NCI-H1436 treated with DMSO at 0.1 percent for 48 hours (cell line): Measurements from ENCODE around the gene CEBPZOS.
A peak's percentile ranks its signal among the peaks of the same experiment; 100 is the strongest.
"Not testable (repeated sequence)": the region's sequence is repeated elsewhere in the genome, so short reads cannot be mapped to it uniquely, and the experiment has no call there.

Experiments used
- DNase-seq: peaks from one replicate; lab custom pipeline; 2025; lab: John Stamatoyannopoulos, UW

Gene CEBPZOS

DNA sequence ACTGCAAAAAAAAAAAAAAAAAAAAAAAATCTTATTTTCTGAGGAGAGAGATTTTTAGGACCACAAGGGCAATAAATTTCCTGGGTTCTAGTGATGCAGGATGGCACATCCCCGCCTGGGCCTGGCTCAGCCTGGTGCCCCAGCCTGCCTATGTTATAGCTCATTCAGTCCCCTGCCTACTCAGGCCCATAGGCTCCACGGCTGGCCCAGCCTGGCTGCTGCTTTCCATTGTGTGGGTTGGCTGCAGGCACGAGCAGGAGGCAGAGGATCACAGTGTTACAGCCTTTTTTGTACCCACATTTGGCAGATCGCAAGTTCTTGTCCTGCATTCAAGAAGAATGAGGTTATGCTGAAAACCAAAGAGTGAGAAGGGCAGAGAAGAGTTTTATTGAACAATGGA lies 5.0 kb upstream of the CEBPZOS start:
- DNase-seq: no peak

DNA sequence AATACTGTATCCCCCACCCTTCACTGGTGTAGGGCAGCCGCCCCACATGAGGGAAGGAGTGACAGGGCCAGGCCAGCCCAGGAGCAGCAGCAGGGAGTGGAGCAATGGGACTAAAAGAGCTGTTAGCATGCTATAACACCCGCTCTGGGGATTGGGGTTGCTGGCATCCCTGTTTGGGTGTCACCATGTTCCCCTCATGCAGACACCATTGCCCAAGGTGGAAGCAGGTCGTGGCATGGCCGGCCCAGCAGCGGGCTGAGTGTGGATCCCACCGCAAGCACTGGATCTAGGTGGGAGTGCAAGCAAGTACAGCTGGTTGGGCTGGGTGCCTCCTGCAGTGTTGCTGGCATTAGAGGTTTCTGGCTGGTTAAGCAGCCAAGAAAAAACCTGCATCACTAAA lies 4.5 kb upstream of the CEBPZOS start:
- DNase-seq: no peak

- DNase-seq: no peak
Observed at GRCh38 chr2:37192551-37192950, 3.7 kb upstream of the CEBPZOS start.

DNA sequence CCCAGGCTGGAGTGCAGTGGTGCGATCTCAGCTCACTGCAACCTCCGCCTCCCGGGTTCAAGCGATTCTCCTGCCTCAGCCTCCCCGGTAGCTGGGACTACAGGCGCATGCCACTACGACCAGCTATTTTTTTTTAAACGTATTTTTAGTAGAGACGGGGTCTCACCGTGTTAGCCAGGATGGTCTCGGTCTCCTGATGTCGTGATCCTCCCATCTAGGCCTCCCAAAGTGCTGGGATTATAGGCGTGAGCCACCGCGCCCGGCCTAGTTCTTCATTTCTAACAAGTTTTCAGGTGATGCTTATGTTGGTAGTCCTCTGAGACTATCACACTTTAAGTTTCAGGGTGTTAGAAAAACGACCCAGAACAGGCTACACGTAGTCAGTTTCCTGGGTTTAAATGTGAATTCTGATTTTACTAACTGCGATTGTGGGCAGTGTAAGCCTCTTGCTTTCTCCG lies 405 bp upstream of the CEBPZOS start:
- not testable (repeated sequence) for DNase-seq

- no peak for DNase-seq
Observed at GRCh38 chr2:37198681-37199065, 2.4 kb downstream of the CEBPZOS start.

GRCh38 chr2:37201208-37201607 lies 4.9 kb downstream of the CEBPZOS start:
- no peak for DNase-seq

GRCh38 chr2:37201766-37202165 lies 5.5 kb downstream of the CEBPZOS start:
- no peak for DNase-seq

- DNase-seq: no peak
Observed at GRCh38 chr2:37203708-37204107, 7.4 kb downstream of the CEBPZOS start.

DNA sequence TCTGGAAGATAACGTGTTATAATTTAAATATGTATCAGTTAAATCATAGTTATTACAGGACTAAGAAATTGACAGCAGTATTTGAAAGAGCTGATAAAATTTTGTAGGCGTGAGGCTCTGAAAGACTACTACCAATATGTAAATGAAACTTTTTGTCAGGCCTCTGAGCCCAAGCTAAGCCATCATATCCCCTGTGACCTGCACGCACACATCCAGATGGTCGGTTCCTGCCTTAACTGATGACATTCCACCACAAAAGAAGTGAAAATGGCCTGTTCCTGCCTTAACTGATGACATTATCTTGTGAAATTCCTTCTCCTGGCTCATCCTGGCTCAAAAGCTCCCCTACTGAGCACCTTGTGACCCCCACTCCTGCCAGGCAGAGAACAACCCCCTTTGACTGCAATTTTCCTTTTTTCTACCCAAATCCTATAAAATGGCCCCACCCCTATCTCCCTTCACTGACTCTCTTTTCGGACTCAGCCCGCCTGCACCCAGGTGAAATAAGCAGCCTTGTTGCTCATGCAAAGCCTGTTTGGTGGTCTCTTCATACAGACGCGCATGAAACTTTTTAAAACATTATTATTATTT lies 8.9 kb downstream of the CEBPZOS start:
- DNase-seq: not testable (repeated sequence)

GRCh38 chr2:37205689-37206341 lies 9.5 kb downstream of the CEBPZOS start:
- DNase-seq: no peak

DNA sequence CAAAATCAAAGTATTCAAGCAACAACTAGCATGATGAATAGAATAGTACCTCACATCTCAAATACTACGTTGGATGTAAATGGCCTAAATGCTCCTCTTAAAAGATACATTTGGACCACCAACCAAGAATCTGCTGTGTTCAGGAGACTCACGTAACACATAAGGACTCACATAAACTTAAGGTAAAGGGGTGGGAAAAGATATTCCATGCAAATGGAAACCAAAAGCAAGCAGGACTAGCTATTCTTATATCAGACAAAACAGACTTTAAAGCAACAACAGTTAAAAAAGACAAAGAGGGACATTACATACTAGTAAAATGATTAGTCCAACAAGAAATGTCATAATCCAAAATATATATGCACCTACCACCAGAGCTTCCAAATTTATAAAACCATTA lies 10.5 kb downstream of the CEBPZOS start:
- not testable (repeated sequence) for DNase-seq

- DNase-seq: no peak
Observed at GRCh38 chr2:37211212-37211611, 14.9 kb downstream of the CEBPZOS start.

GRCh38 chr2:37211939-37212338 lies 15.6 kb downstream of the CEBPZOS start:
- no peak for DNase-seq

- no peak for DNase-seq
Observed at GRCh38 chr2:37215250-37215649, 19.0 kb downstream of the CEBPZOS start.

DNA sequence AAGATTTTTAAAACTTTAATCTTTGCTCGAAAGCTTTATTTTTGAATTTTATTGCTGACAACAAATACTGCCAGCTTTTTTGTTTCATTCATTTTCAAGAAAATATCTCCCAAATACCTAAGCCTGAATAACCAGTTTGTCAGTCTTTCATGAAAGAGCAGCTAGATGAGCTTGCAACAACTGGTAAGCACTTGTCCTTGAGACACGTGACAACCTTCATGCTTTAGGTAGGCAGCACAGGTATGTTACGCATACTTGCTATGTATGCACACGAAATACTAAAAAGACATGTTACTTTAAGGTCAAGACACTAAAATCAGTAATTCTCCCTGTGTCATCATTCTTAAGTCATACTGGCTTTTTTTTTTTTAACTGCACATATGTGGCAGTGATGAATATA lies 22.8 kb downstream of the CEBPZOS start:
- no peak for DNase-seq

DNA sequence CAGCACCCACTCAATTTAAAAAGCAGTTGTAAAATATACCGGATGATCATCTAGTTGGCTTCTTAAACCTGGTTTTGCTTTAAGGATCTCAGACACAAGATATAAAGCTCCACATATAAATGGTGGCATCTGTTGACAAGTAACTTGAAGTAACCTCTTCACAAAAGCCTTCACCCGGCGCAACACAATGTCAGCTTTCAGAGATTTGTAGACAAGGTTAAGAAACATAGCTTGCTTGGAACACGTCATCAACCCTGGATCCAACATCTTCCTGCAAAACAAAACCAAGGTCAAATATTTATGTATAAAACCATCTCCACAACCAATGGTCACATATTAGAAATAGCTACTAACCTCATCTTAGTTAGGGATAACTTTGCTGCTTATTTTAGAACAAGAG lies 26.8 kb downstream of the CEBPZOS start:
- no peak for DNase-seq

- no peak for DNase-seq
Observed at GRCh38 chr2:37224063-37224462, 27.8 kb downstream of the CEBPZOS start.

DNA sequence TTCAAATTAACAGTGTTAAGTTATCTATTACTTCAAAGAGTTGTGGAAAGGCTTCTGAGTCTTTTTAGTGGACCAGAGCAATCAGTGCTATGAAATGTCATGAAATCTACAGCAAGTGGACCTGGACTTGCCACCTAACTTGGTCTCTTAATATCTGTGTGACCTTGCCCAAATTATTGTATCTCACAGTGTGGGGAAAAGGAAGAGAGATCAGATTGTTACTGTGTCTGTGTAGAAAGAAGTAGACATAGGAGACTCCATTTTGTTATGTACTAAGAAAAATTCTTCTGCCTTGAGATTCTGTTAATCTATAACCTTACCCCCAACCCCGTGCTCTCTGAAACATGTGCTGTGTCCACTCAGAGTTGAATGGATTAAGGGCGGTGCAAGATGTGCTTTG lies 28.8 kb downstream of the CEBPZOS start:
- not testable (repeated sequence) for DNase-seq

DNA sequence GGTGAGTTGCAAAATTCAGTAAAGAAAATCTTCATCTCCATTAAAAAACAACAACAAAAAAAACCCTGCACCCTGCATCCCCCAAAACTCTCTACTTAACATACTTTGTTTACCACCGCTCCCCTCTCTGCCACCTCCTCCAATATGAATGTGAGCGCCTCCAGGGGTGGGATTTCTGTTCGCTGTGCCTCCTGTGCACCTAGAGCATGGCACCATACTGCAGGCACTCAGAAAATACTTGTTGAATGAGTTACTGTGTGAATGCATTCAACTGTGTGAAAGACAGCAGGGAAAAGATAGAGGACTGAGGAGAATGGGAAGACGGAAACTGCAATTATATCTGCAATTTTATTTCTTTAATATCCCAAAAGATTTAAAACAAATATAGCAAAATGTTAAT lies 30.6 kb downstream of the CEBPZOS start:
- no peak for DNase-seq

GRCh38 chr2:37228788-37229187 lies 32.5 kb downstream of the CEBPZOS start:
- DNase-seq: no peak

GRCh38 chr2:37230581-37230980 lies 34.3 kb downstream of the CEBPZOS start:
- DNase-seq: no peak

DNA sequence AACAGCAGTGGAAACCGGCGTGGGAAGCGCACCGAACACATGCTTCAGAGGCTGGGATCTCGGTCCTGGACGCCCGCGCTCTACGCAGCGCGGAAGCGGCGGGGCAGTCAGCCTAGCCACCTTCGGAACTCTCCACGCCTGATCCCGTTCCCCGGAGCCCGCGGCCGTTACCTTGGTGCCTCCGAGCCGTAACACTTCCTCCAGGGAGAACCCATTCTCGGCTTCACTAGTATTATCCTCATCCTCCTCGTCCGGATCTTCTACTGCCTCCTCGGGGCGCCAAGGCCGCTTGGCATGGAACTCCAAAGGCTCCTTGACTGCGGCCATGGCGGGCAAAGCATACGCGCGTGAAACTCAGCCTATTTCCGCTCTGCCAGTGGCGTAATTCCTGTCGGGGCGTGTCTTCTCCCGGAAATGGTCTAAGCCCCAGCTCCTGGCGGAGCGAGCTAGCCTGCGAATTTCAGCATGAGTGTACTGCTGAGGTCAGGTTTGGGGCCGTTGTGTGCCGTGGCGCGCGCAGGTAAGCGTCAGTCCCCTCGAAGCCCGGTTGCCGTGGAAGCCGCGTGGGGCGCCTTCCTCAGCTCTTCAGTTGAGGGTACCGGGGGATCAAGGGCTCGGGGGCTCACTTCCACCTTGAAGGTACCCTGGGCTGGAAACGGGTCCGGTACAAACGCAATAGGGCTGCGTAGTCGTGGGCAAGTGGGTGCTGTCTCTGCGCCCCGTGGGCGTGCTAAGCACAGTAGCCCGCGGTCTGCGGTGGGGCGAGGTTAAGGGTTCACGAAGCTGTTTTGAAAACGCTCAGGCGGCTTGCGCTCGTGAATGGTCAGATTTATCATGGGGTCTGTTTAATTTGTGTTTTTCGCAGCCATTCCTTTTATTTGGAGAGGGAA lies 35.2 kb downstream of the CEBPZOS start, which contains the start of the genes CEBPZ and NDUFAF7:
CEBPZ (minus strand) TSS at position 356 of the 890 bp plus-strand sequence; CDS start at position 327, 29 bp downstream.
NDUFAF7 (plus strand) TSS at position 418 of the 890 bp plus-strand sequence; CDS start at position 466, 48 bp downstream.
- DNase-seq: peak; percentile 39
